ENCODE measurements around the gene WBP2. TPM values are rescaled to one million over a fixed set of nuclear protein-coding genes. Genes with fewer than 3 reads are reported as not detected.

WBP2 gene
- total and polyA plus RNA-seq, 2 experiments from 2014 or later: 29.0 to 129 TPM

- TF ChIP-seq CTCF (IDR thresholded peaks at IDR 0.05; ENCODE audit: poor library complexity) (no peak), EZH2phosphoT487 (IDR thresholded peaks at IDR 0.05; ENCODE audit: low read depth, severe bottlenecking, unreplicated experiment) (no peak), EZH2 (IDR thresholded peaks at IDR 0.05; ENCODE audit: borderline replicate concordance) (no peak)
- Histone ChIP-seq H3K79me2 (no peaks in the 10 kb centered on the region), H4K20me1 (ENCODE audit: insufficient read depth, poor library complexity, severe bottlenecking) (no peaks in the 10 kb centered on the region), H3K27ac (peak within 1 kb of the TSS; percentile 90), H3K4me3 (no peak within 1 kb of the TSS), H3K9me2 (replicated peaks; ENCODE audit: insufficient read depth) (no peaks in the 10 kb centered on the region), H3K36me3 (replicated peaks; ENCODE audit: insufficient read depth, low read depth) (no peaks in the 10 kb centered on the region), H3K27me3 (no peaks in the 10 kb centered on the region), H2AFZ (no peak within 1 kb of the TSS), H3K4me2 (peak within 1 kb of the TSS; percentile 41), H3K9me3 (ENCODE audit: low read depth) (no peaks in the 10 kb centered on the region), H3K4me1 (ENCODE audit: insufficient read depth) (peaks cover 22% of the 10 kb centered on the region)
- DNase-seq (ENCODE audit: low spot score): no peak
- WGBS (ENCODE audit: low lambda C conversion rate, missing lambda C conversion rate): 82% methylated on average over 25 of the region's 35 CpGs
Observed at GRCh38 chr17:75843577-75844529, 11.3 kb downstream of the WBP2 start, which contains the start of gene UNC13D. TSS of gene UNC13D (minus strand) at chr17:75844404. CDS start at chr17:75844337, 67 bp downstream.

DNA sequence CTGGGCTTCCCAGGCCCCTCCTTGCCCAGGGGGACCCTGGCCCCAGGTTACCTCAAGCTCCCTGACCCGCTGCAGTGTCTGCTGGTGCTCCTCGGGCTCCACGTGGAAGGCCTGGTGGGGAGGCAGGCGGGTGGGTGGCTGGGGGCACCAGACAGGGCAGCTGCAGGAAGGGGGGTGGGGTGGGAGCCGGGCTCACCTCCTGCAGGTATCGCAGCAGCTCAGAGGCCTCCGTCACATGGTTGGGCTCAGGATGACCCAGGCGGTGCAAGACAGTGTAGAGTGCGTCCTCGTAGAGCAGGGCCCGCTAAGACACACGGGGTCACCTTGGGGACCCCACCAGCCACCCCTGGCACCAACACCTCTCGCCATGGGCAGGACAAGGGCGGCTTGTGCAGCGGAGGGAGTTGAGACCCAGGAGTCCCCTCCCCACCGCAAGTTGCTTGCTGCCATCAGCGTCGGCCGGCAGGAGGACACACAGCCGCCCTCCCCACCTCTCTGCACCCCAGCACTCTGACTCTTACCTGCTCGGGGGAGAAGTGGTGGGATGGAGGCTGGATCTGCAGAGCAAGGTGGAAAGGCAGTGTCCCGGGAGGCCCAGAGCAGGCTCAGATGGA is 12.1 kb downstream of the WBP2 start:
- no peak overlapping the region for H3K27ac ChIP-seq
- DNase-seq (ENCODE audit: low spot score): no peak
- H3K27me3 ChIP-seq: no peaks in the 10 kb centered on the region
- H3K4me3 ChIP-seq: no peak overlapping the region
- no peaks in the 10 kb centered on the region for H4K20me1 ChIP-seq (ENCODE audit: insufficient read depth, poor library complexity, severe bottlenecking)
- no peaks in the 10 kb centered on the region for H3K79me2 ChIP-seq
- peaks cover 22% of the 10 kb centered on the region for H3K4me1 ChIP-seq (ENCODE audit: insufficient read depth)
- no peak for TF ChIP-seq EZH2phosphoT487 (IDR thresholded peaks at IDR 0.05; ENCODE audit: low read depth, severe bottlenecking, unreplicated experiment)
- TF ChIP-seq EZH2 (IDR thresholded peaks at IDR 0.05; ENCODE audit: borderline replicate concordance): no peak
- no peaks in the 10 kb centered on the region for H3K9me2 ChIP-seq (replicated peaks; ENCODE audit: insufficient read depth)
- H3K9me3 ChIP-seq (ENCODE audit: low read depth): no peaks in the 10 kb centered on the region
- H3K36me3 ChIP-seq (replicated peaks; ENCODE audit: insufficient read depth, low read depth): no peaks in the 10 kb centered on the region
- 89% methylated on average over 20 of the region's 22 CpGs for WGBS (ENCODE audit: low lambda C conversion rate, missing lambda C conversion rate)
- H2AFZ ChIP-seq: no peak overlapping the region
- H3K4me2 ChIP-seq: no peak overlapping the region

GRCh38 chr17:75842411-75842810 is 12.7 kb downstream of the WBP2 start:
- 89% methylated on average over 16 of the region's 18 CpGs for WGBS (ENCODE audit: low lambda C conversion rate, missing lambda C conversion rate)

DNA sequence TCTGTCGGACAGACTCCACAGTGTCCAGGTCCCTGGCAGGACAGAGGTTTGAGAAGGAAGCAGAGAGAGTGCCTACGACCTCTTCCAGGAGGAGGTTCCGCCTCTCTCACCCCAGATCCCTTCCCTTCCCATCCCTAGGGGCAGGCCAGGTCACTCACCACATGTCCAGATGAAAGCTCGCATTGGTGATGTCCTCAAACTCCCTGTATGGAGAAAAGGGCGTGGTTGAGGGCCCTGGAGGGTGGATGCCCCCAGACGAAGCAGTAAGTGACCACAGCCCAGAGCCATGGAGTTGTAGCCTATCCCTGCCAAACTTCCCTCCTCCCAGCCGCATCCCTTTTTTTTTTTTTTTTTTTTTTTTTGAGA is 14.4 kb downstream of the WBP2 start:
- Histone ChIP-seq H4K20me1 (ENCODE audit: insufficient read depth, poor library complexity, severe bottlenecking) (no peaks in the 10 kb centered on the region), H3K27me3 (no peaks in the 10 kb centered on the region), H3K9me3 (ENCODE audit: low read depth) (no peaks in the 10 kb centered on the region), H3K79me2 (no peaks in the 10 kb centered on the region), H3K27ac (no peak overlapping the region), H3K9me2 (replicated peaks; ENCODE audit: insufficient read depth) (no peaks in the 10 kb centered on the region), H2AFZ (no peak overlapping the region), H3K36me3 (replicated peaks; ENCODE audit: insufficient read depth, low read depth) (no peaks in the 10 kb centered on the region), H3K4me3 (no peak overlapping the region), H3K4me1 (ENCODE audit: insufficient read depth) (peaks cover 14% of the 10 kb centered on the region), H3K4me2 (no peak overlapping the region)
- WGBS (ENCODE audit: low lambda C conversion rate, missing lambda C conversion rate): 86% methylated on average over 6 of the region's 7 CpGs
- TF ChIP-seq EZH2 (IDR thresholded peaks at IDR 0.05; ENCODE audit: borderline replicate concordance): no peak
- no peak for TF ChIP-seq CTCF (IDR thresholded peaks at IDR 0.05; ENCODE audit: poor library complexity)
- TF ChIP-seq EZH2phosphoT487 (IDR thresholded peaks at IDR 0.05; ENCODE audit: low read depth, severe bottlenecking, unreplicated experiment): no peak
- no peak for DNase-seq (ENCODE audit: low spot score)

More at GRCh38 chr17:75842411-75842810, 12.7 kb downstream of the WBP2 start:
- DNase-seq (ENCODE audit: low spot score): no peak
- Histone ChIP-seq H3K27me3 (no peaks in the 10 kb centered on the region), H3K36me3 (replicated peaks; ENCODE audit: insufficient read depth, low read depth) (no peaks in the 10 kb centered on the region), H4K20me1 (ENCODE audit: insufficient read depth, poor library complexity, severe bottlenecking) (no peaks in the 10 kb centered on the region), H3K9me3 (ENCODE audit: low read depth) (no peaks in the 10 kb centered on the region), H2AFZ (no peak overlapping the region), H3K9me2 (replicated peaks; ENCODE audit: insufficient read depth) (no peaks in the 10 kb centered on the region), H3K27ac (no peak overlapping the region), H3K4me1 (ENCODE audit: insufficient read depth) (peaks cover 22% of the 10 kb centered on the region), H3K79me2 (no peaks in the 10 kb centered on the region), H3K4me3 (no peak overlapping the region), H3K4me2 (no peak overlapping the region)
- TF ChIP-seq EZH2 (IDR thresholded peaks at IDR 0.05; ENCODE audit: borderline replicate concordance): no peak

Data from hepatocyte (in vitro differentiated cells).